HepG2 (cell line): ENCODE measurements around the gene MEGF6. TPM values are rescaled to one million over a fixed set of nuclear protein-coding genes. Genes with fewer than 3 reads are reported as not detected.

Source experiments
- ATAC-seq: fragments of 200-7000 bp; cut with Tn5 transposase; 3 replicates; pipeline ENCODE4 v1.9.1; 2020; ENCODE audit warnings: mild to moderate bottlenecking, moderate library complexity
- BruUV-seq: library from RNA; stranded (reverse); fragments of 400-500 nt; replicated peaks from 2 replicates; lab custom pipeline; 2021; lab: Mats Ljungman, UMichigan
- CTCF ChIA-PET: fragments of 300-600 bp; formaldehyde crosslinking; extraction: SDS; loops from one replicate; lab custom pipeline; 2021; ENCODE audit warnings: low total read pairs, inconsistent platforms, low intra/inter-chr PET ratio; lab: Yijun Ruan, JAX
- POLR2A ChIA-PET: fragments of 350-600 bp; sonication (Branson Sonifier 250); formaldehyde crosslinking; loops from one replicate; lab custom pipeline; 2020; ENCODE audit warnings: antibody characterized with exemption, inconsistent platforms; lab: Yijun Ruan, JAX
- DNase-seq: peaks from one replicate; pipeline ENCODE4 v3.0.0-alpha.2; 2015; ENCODE audit warnings: low spot score
- FAIRE-seq: peaks from 3 replicates; lab custom pipeline; 2011; peaks lifted over from hg19 to GRCh38; lab: Jason Lieb, UNC
- H2AFZ ChIP-seq: one replicate; pipeline ENCODE4 v1.6.1; 2011; ENCODE audit warnings: low read length, inconsistent platforms
- H3K27ac ChIP-seq: fragments of 300-600 bp; 3 replicates; pipeline ENCODE4 v1.8.0; 2011; ENCODE audit warnings: mixed run types, mild to moderate bottlenecking, mixed read lengths, low read length, inconsistent platforms; ENCODE audit not compliant: insufficient read depth; ENCODE audit errors: extremely low read length
- H3K27me3 ChIP-seq, 2 experiments: fragments of 200-600 bp in 1 of 2; 2 replicates in 1 of 2; 3 replicates in 1 of 2; pipeline versions ENCODE4 v1.6.0 to v1.8.0; 2011; ENCODE audit warnings: low read length in 2 of 2, mild to moderate bottlenecking in 2 of 2, moderate library complexity in 2 of 2, inconsistent platforms in 1 of 2; ENCODE audit not compliant: insufficient read depth in 2 of 2, control insufficient read depth in 1 of 2
- H3K36me3 ChIP-seq, 2 experiments: fragments of 200-600 bp in 1 of 2; replicated peaks in 1 of 2; 2 replicates in 1 of 2; 3 replicates in 1 of 2; pipeline versions ENCODE4 v1.5.1 to v1.8.0; 2011; ENCODE audit warnings: low read length in 2 of 2, inconsistent platforms in 1 of 2; ENCODE audit not compliant: insufficient read depth in 2 of 2, control insufficient read depth in 1 of 2
- H3K4me1 ChIP-seq: 2 replicates; pipeline ENCODE4 v1.5.1; 2012; ENCODE audit warnings: low read length, inconsistent platforms; ENCODE audit not compliant: insufficient read depth
- H3K4me2 ChIP-seq: 2 replicates; pipeline ENCODE4 v1.6.0; 2011; ENCODE audit warnings: low read depth, low read length, inconsistent platforms
- H3K4me3 ChIP-seq, 3 experiments: fragments of 200-600 bp in 1 of 3; sonication (generic), shearing (Covaris generic) in 1 of 3; replicated peaks in 1 of 3; 2 replicates each; pipeline ENCODE4 v1.5.1; 2011 to 2016; ENCODE audit warnings: low read length in 3 of 3, inconsistent platforms in 2 of 3, low read depth in 2 of 3, mild to moderate bottlenecking in 2 of 3, control low read depth in 1 of 3, mixed read lengths in 1 of 3; ENCODE audit not compliant: insufficient read depth in 1 of 3
- H3K79me2 ChIP-seq: one replicate; pipeline ENCODE4 v1.6.1; 2011; ENCODE audit warnings: low read length, inconsistent platforms; ENCODE audit not compliant: insufficient read depth
- H3K9ac ChIP-seq: 2 replicates; pipeline ENCODE4 v1.6.0; 2011; ENCODE audit warnings: mild to moderate bottlenecking, low read depth, low read length, inconsistent platforms; ENCODE audit not compliant: insufficient read depth
- H3K9me3 ChIP-seq: 2 replicates; pipeline ENCODE4 v1.5.1; 2012; ENCODE audit warnings: mild to moderate bottlenecking, low read length
- H4K20me1 ChIP-seq: 2 replicates; pipeline ENCODE4 v1.6.0; 2011; ENCODE audit warnings: inconsistent platforms, mild to moderate bottlenecking, low read length, moderate library complexity; ENCODE audit not compliant: insufficient read depth
- SNAPC2 ChIP-seq: sonication (generic); formaldehyde crosslinking; IDR thresholded peaks from 2 replicates; pipeline ENCODE4 v1.8.1; 2022; ENCODE audit warnings: mild to moderate bottlenecking, missing genetic modification reagents
- ZNF354B ChIP-seq: sonication (generic); formaldehyde crosslinking; IDR thresholded peaks from 2 replicates; pipeline ENCODE4 v1.8.0; 2022; ENCODE audit warnings: mild to moderate bottlenecking, missing genetic modification reagents
- WGBS: methylation state at CpG from one replicate; pipeline ENCODE4 v1.1.6; 2017; ENCODE audit warnings: low lambda C conversion rate; 5-methylcytosine and 5-hydroxymethylcytosine counted together
- in situ Hi-C: cut with HindIII; loops from 2 replicates; pipeline ENCODE4 v1.10.0; 2017; ENCODE audit warnings: low pct_unique_long_range_greater_than_20kb; ENCODE audit not compliant: extremely low pct_ligation_motif_present
- intact Hi-C: fragments of 100-400 bp; cut with micrococcal nuclease; formaldehyde crosslinking; loops from one replicate; pipeline ENCODE4 v1.10.0; 2022; ENCODE audit not compliant: unreplicated experiment
- polyA plus RNA-seq, 8 experiments: library from polyadenylated mRNA; depleted of rRNA in 3 of 8; stranded (reverse) in 7 of 8; unstranded in 1 of 8; fragments of >200 nt; fragmentation: Illumina TruSeq in 4 of 8; extraction: Trizol in 4 of 8; gene quantifications; 2 replicates each; pipeline versions ENCODE4 v1.2.1 to v1.2.3, GENCODE V29; 2011 to 2016; ENCODE audit warnings: low read depth in 4 of 8, missing spikeins in 1 of 8, mixed read lengths in 1 of 8; ENCODE audit not compliant: insufficient read depth in 1 of 8
- total RNA-seq, 5 experiments: library from RNA; depleted of rRNA; stranded (reverse); fragments of >200 nt; fragmentation: Illumina TruSeq; extraction: Trizol; gene quantifications; 2 replicates each; pipeline ENCODE4 v1.2.3, GENCODE V29; 2016; ENCODE audit warnings: low read depth in 1 of 5
- TF ChIP-seq, protein P1 (sequence below): sonication (generic); formaldehyde crosslinking; IDR thresholded peaks from 2 replicates; pipeline ENCODE4 v1.5.0; 2020; ENCODE audit warnings: missing genetic modification reagents
- TF ChIP-seq, protein P2 (sequence below): sonication (generic); formaldehyde crosslinking; IDR thresholded peaks from 2 replicates; pipeline ENCODE4 v1.5.0; 2020; ENCODE audit warnings: missing genetic modification reagents
- TF ChIP-seq, protein P3 (sequence below): IDR thresholded peaks from 2 replicates; pipeline ENCODE4 v1.6.1; 2016

The MEGF6 gene
- total and polyA plus RNA-seq, 2 of the 13 experiments (the other 11 are each of a cell fraction or from before 2014, with no cell fraction given) = 1.9 TPM

DNA sequence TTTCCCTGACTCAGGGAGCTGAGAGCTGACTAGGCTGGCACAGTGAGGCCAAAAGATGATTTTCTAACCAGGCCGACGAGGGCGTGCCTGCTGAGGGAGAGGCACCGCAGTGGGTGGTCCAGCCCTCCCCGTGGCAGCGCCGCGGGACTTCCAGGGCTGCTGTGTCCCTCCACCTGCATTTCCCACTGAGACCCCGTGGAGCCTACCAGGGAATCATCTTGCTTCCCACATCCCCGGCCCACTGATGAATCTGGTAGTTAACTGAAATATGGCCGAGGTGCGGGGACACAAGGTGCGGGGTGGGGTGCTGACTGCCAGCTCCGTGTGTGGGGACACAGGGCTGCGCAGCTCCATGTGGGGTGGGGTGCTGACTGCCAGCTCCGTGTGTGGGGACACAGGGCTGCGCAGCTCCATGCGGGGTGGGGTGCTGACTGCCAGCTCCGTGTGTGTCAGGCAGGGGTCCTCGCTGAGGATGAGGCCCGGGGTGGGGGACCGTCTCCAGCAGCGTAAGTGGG is 28.1 kb upstream of the MEGF6 start:
- peaks cover 11 to 45% of the 10 kb centered on the region in 2 experiments; a peak in 4 of 5 replicates for H3K36me3 ChIP-seq
- no peak overlapping the region for H3K4me3 ChIP-seq
- in situ Hi-C loops = no loop called here
- TF ChIP-seq ZNF354B (CRISPR knock-in tag) (no peak), SNAPC2 (CRISPR knock-in tag) (no peak)
- TF ChIP-seq, protein P1, sequence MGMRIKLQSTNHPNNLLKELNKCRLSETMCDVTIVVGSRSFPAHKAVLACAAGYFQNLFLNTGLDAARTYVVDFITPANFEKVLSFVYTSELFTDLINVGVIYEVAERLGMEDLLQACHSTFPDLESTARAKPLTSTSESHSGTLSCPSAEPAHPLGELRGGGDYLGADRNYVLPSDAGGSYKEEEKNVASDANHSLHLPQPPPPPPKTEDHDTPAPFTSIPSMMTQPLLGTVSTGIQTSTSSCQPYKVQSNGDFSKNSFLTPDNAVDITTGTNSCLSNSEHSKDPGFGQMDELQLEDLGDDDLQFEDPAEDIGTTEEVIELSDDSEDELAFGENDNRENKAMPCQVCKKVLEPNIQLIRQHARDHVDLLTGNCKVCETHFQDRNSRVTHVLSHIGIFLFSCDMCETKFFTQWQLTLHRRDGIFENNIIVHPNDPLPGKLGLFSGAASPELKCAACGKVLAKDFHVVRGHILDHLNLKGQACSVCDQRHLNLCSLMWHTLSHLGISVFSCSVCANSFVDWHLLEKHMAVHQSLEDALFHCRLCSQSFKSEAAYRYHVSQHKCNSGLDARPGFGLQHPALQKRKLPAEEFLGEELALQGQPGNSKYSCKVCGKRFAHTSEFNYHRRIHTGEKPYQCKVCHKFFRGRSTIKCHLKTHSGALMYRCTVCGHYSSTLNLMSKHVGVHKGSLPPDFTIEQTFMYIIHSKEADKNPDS (CRISPR knock-in tag) = no peak
- TF ChIP-seq, protein P2, sequence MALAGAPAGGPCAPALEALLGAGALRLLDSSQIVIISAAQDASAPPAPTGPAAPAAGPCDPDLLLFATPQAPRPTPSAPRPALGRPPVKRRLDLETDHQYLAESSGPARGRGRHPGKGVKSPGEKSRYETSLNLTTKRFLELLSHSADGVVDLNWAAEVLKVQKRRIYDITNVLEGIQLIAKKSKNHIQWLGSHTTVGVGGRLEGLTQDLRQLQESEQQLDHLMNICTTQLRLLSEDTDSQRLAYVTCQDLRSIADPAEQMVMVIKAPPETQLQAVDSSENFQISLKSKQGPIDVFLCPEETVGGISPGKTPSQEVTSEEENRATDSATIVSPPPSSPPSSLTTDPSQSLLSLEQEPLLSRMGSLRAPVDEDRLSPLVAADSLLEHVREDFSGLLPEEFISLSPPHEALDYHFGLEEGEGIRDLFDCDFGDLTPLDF (CRISPR knock-in tag) = no peak
- TF ChIP-seq, protein P3, sequence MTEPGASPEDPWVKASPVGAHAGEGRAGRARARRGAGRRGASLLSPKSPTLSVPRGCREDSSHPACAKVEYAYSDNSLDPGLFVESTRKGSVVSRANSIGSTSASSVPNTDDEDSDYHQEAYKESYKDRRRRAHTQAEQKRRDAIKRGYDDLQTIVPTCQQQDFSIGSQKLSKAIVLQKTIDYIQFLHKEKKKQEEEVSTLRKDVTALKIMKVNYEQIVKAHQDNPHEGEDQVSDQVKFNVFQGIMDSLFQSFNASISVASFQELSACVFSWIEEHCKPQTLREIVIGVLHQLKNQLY (CRISPR knock-in tag) = no peak
- CTCF ChIA-PET = no interaction called here
- no peaks in the 10 kb centered on the region for H3K79me2 ChIP-seq
- ATAC-seq (no peak), FAIRE-seq (no peak), DNase-seq (no peak)
- no peak overlapping the region for H3K9ac ChIP-seq
- no TSS peak for BruUV-seq
- intact Hi-C loops = no loop called here
- H3K9me3 ChIP-seq = no peaks in the 10 kb centered on the region
- POLR2A ChIA-PET = no interaction called here
- H4K20me1 ChIP-seq = no peaks in the 10 kb centered on the region
- no peak overlapping the region for H3K27ac ChIP-seq
- H3K4me1 ChIP-seq = no peaks in the 10 kb centered on the region
- 96% methylated on average over 16 of the region's 23 CpGs for WGBS
- no peak overlapping the region for H3K4me2 ChIP-seq
- H2AFZ ChIP-seq = no peak overlapping the region
- H3K27me3 ChIP-seq = no peaks in the 10 kb centered on the region
